Endothelial cell (in vitro differentiated cells): ENCODE results near the gene HDDC3. TPM values are rescaled to one million over a fixed set of nuclear protein-coding genes. Genes with fewer than 3 reads are reported as not detected.

ENCODE experiments used
- DNase-seq: peaks from one replicate; pipeline ENCODE4 v3.0.0; 2021; ENCODE audit warnings: low spot score
- H3K27ac Mint-ChIP-seq: one replicate; pipeline ENCODE4 v1.8.0; 2021; ENCODE audit warnings: mixed read lengths, inconsistent platforms; ENCODE audit not compliant: unreplicated experiment
- H3K27me3 Mint-ChIP-seq: one replicate; pipeline ENCODE4 v1.8.0; 2021; ENCODE audit warnings: mild to moderate bottlenecking, moderate library complexity, mixed read lengths, inconsistent platforms; ENCODE audit not compliant: unreplicated experiment
- H3K36me3 Mint-ChIP-seq: one replicate; pipeline ENCODE4 v1.8.0; 2021; ENCODE audit warnings: mild to moderate bottlenecking, low read depth, mixed read lengths, inconsistent platforms; ENCODE audit not compliant: unreplicated experiment
- H3K4me1 Mint-ChIP-seq: one replicate; pipeline ENCODE4 v1.8.0; 2021; ENCODE audit warnings: mild to moderate bottlenecking, mixed read lengths, inconsistent platforms; ENCODE audit not compliant: unreplicated experiment
- H3K4me3 Mint-ChIP-seq: one replicate; pipeline ENCODE4 v1.8.0; 2021; ENCODE audit warnings: mild to moderate bottlenecking, mixed read lengths, inconsistent platforms; ENCODE audit not compliant: unreplicated experiment
- H3K9me3 Mint-ChIP-seq: one replicate; pipeline ENCODE4 v1.8.0; 2021; ENCODE audit warnings: mixed read lengths, inconsistent platforms; ENCODE audit not compliant: unreplicated experiment
- total RNA-seq: library from RNA; stranded (reverse); fragmentation: NEBNext Ultra II Directional; extraction: Animal tissue kit (Norgen Biotek cat#: 25700); gene quantifications from one replicate; pipeline ENCODE4 v1.2.1, GENCODE V29; 2021; ENCODE audit not compliant: unreplicated experiment
- TF ChIP-seq, protein P1 (sequence below): fragments of 200-600 bp; sonication (generic); IDR thresholded peaks from one replicate; pipeline ENCODE4 v1.5.0; 2021; ENCODE audit warnings: antibody characterized with exemption; ENCODE audit not compliant: unreplicated experiment

The HDDC3 gene
- total RNA-seq, 1 donor from 2014 or later: 14.5 TPM

DNA sequence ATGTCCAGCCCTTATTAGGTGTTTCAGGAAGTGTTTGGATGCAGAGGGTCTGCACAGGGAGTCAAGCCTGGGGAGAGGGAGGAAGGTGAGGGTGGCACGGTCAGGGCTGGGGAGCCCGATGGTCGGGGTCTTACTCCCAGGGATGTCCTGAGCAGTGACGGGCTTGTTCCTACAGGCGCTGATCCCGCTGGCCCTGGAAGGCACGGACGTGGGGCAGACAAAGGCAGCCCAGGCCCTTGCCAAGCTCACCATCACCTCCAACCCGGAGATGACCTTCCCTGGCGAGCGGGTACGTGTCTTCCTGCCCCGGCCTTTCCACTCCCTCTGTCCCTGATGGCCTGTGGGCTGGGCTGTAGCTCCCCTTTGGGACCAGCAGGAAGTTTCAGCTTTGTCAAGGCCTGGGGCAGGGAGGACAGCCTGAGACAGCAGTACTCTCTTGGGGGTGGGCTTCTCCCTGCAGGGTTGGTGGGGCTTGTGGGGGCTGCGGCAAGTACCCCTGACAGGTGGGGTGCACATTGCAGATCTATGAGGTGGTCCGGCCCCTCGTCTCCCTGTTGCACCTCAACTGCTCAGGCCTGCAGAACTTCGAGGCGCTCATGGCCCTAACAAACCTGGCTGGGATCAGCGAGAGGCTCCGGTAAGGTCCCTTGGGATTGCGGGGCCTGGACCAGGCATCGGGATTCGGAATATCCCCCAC, 17.8 kb upstream of the HDDC3 start:
- Mint-ChIP-seq H3K4me3 (no peak overlapping the region), H3K27me3 (peaks cover 6% of the 10 kb centered on the region), H3K36me3 (peaks cover 31% of the 10 kb centered on the region), H3K9me3 (no peaks in the 10 kb centered on the region), H3K4me1 (no peaks in the 10 kb centered on the region), H3K27ac (no peak overlapping the region)
- DNase-seq: no peak
- TF ChIP-seq, protein P1, sequence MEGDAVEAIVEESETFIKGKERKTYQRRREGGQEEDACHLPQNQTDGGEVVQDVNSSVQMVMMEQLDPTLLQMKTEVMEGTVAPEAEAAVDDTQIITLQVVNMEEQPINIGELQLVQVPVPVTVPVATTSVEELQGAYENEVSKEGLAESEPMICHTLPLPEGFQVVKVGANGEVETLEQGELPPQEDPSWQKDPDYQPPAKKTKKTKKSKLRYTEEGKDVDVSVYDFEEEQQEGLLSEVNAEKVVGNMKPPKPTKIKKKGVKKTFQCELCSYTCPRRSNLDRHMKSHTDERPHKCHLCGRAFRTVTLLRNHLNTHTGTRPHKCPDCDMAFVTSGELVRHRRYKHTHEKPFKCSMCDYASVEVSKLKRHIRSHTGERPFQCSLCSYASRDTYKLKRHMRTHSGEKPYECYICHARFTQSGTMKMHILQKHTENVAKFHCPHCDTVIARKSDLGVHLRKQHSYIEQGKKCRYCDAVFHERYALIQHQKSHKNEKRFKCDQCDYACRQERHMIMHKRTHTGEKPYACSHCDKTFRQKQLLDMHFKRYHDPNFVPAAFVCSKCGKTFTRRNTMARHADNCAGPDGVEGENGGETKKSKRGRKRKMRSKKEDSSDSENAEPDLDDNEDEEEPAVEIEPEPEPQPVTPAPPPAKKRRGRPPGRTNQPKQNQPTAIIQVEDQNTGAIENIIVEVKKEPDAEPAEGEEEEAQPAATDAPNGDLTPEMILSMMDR: no peak

DNA sequence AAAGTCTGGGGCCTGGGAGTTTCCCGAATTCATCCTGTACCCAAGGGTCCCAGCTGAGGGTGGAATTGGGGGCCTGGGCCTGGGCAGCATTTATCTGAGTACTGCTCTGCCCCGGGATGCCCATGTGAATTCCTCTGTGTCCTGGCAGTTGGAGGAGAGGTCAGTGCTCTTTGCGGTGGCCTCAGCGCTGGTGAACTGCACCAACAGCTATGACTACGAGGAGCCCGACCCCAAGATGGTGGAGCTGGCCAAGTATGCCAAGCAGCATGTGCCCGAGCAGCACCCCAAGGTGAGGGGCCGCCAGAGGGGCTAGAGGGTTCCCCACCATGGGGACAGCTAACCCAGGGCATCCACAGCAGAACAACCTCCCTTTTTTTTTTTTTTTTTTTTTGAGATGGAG, 16.2 kb upstream of the HDDC3 start:
- DNase-seq: no peak
- Mint-ChIP-seq H3K9me3 (no peaks in the 10 kb centered on the region), H3K27ac (no peak overlapping the region), H3K4me1 (no peaks in the 10 kb centered on the region), H3K4me3 (no peak overlapping the region), H3K36me3 (peaks cover 40% of the 10 kb centered on the region), H3K27me3 (peaks cover under 1% of the 10 kb centered on the region)
- TF ChIP-seq, protein P1: no peak

DNA sequence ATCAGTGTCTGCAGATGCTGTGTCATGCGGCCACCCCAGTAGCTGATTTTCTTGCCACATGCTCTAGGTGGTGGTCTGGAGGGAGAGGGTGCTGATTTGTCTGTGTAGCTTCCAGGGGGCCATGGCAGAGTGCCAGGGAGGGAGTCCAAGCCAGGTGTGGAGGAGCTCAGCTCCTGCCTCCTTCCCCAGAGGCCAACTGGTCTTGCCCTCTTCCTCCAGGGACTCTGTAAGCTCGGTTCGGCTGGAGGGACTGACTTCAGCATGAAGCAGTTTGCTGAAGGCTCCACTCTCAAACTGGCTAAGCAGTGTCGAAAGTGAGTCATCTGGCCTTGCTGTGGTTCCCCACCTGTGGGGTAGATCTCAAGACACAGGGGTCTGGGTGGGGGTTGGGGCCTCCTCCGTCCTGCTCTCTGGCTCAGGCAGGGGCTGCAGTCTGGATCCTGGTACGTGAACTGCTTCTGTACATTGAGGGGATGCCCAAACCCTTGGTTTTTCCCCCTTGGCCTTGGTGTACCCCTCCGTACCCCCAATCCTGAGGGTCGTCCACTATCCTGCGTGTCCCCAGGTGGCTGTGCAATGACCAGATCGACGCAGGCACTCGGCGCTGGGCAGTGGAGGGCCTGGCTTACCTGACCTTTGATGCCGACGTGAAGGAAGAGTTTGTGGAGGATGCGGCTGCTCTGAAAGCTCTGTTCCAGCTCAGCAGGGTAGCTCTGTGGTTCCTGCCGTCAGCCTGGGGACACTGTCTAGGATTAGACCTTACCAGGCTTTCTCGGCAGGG, 15.4 kb upstream of the HDDC3 start:
- Mint-ChIP-seq H3K4me1 (no peaks in the 10 kb centered on the region), H3K9me3 (no peaks in the 10 kb centered on the region), H3K27ac (no peak overlapping the region), H3K4me3 (no peak overlapping the region), H3K36me3 (peaks cover 37% of the 10 kb centered on the region), H3K27me3 (no peaks in the 10 kb centered on the region)
- TF ChIP-seq, protein P1: no peak
- no peak for DNase-seq

DNA sequence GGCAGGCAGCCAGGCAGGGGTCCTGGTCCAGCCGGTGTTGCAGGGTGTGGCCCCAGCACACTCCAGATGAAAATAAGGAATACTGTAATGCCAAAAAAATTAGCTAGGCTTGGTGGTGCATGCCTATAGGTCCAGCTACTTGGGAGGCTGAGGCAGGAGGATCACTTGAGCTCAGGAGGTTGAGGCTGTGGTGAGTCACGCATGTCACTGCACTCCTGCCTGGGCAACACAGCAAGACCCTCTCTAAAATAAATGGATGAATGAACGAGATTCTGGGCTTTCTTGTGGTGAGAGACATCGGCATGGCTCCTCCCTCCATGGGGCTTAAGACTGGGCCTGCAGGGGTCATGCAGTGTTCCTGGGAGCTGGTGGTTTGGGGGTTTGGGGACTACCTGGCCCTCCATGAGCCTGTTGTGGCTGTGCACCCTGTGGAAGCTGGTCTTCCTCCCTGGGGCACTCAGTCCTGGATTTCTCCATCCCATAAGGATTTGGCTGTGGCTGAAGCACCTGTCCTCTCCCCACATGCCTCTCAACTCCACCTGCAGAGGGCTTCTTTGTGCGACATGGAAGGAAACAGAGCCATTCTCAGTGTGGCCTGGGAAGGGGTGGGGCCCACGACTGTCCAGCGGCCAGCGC, 14.7 kb upstream of the HDDC3 start:
- Mint-ChIP-seq H3K9me3 (no peaks in the 10 kb centered on the region), H3K36me3 (peaks cover 31% of the 10 kb centered on the region), H3K4me1 (no peaks in the 10 kb centered on the region), H3K27ac (no peak overlapping the region), H3K4me3 (no peak overlapping the region), H3K27me3 (no peaks in the 10 kb centered on the region)
- TF ChIP-seq, protein P1: no peak
- no peak for DNase-seq

DNA sequence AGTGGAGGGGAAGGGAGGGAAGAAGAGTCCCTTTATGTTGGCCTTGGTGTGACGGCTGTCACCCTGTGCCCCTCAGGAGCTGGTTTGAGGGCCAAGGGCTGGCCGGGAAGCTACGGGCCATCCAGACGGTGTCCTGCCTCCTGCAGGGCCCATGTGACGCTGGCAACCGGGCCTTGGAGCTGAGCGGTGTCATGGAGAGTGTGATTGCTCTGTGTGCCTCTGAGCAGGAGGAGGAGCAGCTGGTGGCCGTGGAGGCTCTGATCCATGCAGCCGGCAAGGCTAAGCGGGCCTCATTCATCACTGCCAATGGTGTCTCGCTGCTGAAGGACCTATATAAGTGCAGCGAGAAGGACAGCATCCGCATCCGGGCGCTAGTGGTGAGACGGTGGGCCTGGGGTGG, 14.2 kb upstream of the HDDC3 start:
- TF ChIP-seq, protein P1: no peak
- Mint-ChIP-seq H3K4me3 (no peak overlapping the region), H3K9me3 (no peaks in the 10 kb centered on the region), H3K27ac (no peak overlapping the region), H3K4me1 (no peaks in the 10 kb centered on the region), H3K36me3 (peaks cover 28% of the 10 kb centered on the region), H3K27me3 (no peaks in the 10 kb centered on the region)
- DNase-seq: no peak
